Breast epithelium (tissue), 4 donors: ENCODE data around the gene SDF2. TPM values are rescaled to one million over a fixed set of nuclear protein-coding genes. Genes with fewer than 3 reads are reported as not detected.

Source experiments
- DNase-seq, 2 donors: peaks; one replicate each; pipeline ENCODE4 v3.0.0-alpha.2; 2019; ENCODE audit warnings: low spot score in 2 of 2
- H3K27ac ChIP-seq, 2 donors: fragments of 200-600 bp; sonication (generic) in 1 of 2; one replicate each; pipeline ENCODE4 v1.5.1; 2016 to 2019; ENCODE audit warnings: mild to moderate bottlenecking in 1 of 2
- H3K27me3 ChIP-seq, 2 donors: fragments of 200-600 bp; sonication (generic) in 1 of 2; one replicate each; pipeline versions ENCODE4 v1.5.1 to v1.6.0; 2017 to 2019; ENCODE audit warnings: control low read depth in 1 of 2, mild to moderate bottlenecking in 1 of 2
- H3K36me3 ChIP-seq: fragments of 200-600 bp; one replicate; pipeline ENCODE4 v1.5.1; 2019
- H3K4me1 ChIP-seq, 2 donors: fragments of 200-600 bp; sonication (generic); one replicate each; pipeline ENCODE4 v1.5.1; 2016 to 2019; ENCODE audit warnings: control low read depth in 1 of 2
- H3K4me3 ChIP-seq, 3 donors: fragments of 200-600 bp; sonication (generic); 1 replicate in 2 of 3; 2 replicates in 1 of 3; pipeline ENCODE4 v1.5.1; 2016 to 2019; ENCODE audit warnings: mild to moderate bottlenecking in 3 of 3, moderate library complexity in 2 of 3
- H3K9me3 ChIP-seq, 2 donors: fragments of 200-600 bp; sonication (generic) in 1 of 2; one replicate each; pipeline ENCODE4 v1.5.1; 2016 to 2019; ENCODE audit warnings: control low read depth in 1 of 2
- POLR2A ChIP-seq: fragments of 450-650 bp; IDR thresholded peaks from one replicate; pipeline ENCODE4 v1.6.1; 2016; ENCODE audit warnings: antibody characterized with exemption, mild to moderate bottlenecking, moderate library complexity
- POLR2AphosphoS5 ChIP-seq, 3 donors: sonication (generic); formaldehyde crosslinking; IDR thresholded peaks; one replicate each; pipeline ENCODE4 v1.6.1; 2017; ENCODE audit warnings: antibody characterized with exemption in 3 of 3
- intact Hi-C: fragments of 100-400 bp; cut with DNase I; formaldehyde crosslinking; loops from one replicate; pipeline ENCODE4 v1.15.1; 2023; ENCODE audit warnings: low total_unique reads
- total RNA-seq, 3 donors: library from RNA; depleted of rRNA; stranded (reverse); fragments of >200 nt; gene quantifications; one replicate each; pipeline ENCODE4 v1.1.0, GENCODE V29; 2016
- TF ChIP-seq, protein P1 (sequence below), 3 donors: fragments of 450-650 bp; IDR thresholded peaks; one replicate each; pipeline ENCODE4 v1.5.1; 2016 to 2017; ENCODE audit warnings: antibody characterized with exemption in 3 of 3, mild to moderate bottlenecking in 3 of 3, moderate library complexity in 3 of 3

Gene SDF2, protein sequence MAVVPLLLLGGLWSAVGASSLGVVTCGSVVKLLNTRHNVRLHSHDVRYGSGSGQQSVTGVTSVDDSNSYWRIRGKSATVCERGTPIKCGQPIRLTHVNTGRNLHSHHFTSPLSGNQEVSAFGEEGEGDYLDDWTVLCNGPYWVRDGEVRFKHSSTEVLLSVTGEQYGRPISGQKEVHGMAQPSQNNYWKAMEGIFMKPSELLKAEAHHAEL
- 10 to 100 TPM; 38.1 to 66.6 (median 54.1) TPM for total RNA-seq

DNA sequence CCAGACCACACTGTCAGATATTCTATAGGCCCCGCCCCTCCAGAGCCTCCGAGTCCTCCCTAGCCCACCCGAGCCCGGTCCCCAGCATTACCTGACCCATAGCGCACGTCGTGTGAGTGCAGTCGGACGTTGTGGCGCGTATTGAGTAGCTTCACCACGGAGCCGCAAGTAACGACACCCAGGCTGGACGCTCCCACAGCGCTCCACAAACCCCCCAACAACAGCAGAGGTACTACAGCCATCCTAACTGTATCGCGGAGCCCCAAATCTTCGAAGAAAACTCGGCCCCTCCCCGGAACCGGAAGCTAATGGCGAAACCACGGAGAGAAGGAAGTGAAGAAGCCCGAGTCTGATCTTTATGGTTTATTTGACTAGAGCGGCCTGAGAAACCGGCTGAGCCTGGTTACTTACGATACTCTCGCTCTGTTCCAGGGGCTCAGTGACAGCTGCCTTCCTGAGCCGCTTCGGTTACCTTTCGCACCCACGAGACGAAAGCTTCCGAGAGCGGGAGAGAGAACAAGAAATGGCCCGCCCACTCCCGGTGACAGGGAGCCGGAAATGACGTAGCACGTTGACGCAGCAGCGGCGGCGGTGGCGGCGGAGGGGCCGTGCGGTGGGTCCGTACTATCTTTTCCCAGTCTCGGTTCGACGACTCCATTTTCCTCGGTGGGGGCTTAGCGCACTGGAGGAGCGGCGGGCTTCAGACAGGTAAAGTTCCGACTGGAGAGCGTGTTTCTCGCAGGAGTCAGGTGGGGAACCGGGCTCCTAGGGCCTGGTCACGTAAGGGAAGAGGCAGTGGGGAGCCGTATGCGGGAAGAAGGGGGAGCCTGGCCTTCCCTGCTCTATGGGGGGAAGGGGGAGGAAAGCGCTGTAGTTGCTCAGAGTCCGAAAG lies at the start of gene SDF2, which contains the start of gene SUPT6H:
TSS of gene SDF2 (minus strand) at position 272 of the 892 bp plus-strand sequence. CDS start at position 242, 30 bp downstream.
TSS of gene SUPT6H (plus strand) at position 571 of the 892 bp plus-strand sequence. CDS start 11,197 bp downstream, outside the sequence.
- Histone ChIP-seq H3K9me3 (no peaks in the 10 kb centered on the region), H3K27me3 (no peaks in the 10 kb centered on the region), H3K27ac (peak within 1 kb of the TSS; percentile 97 to 99), H3K4me1 (peaks cover 0 to 15% of the 10 kb centered on the region in 2 donors), H3K36me3 (no peaks in the 10 kb centered on the region), H3K4me3 (peak within 1 kb of the TSS; percentile 80 to 87 (median 86))
- TF ChIP-seq, protein P1, sequence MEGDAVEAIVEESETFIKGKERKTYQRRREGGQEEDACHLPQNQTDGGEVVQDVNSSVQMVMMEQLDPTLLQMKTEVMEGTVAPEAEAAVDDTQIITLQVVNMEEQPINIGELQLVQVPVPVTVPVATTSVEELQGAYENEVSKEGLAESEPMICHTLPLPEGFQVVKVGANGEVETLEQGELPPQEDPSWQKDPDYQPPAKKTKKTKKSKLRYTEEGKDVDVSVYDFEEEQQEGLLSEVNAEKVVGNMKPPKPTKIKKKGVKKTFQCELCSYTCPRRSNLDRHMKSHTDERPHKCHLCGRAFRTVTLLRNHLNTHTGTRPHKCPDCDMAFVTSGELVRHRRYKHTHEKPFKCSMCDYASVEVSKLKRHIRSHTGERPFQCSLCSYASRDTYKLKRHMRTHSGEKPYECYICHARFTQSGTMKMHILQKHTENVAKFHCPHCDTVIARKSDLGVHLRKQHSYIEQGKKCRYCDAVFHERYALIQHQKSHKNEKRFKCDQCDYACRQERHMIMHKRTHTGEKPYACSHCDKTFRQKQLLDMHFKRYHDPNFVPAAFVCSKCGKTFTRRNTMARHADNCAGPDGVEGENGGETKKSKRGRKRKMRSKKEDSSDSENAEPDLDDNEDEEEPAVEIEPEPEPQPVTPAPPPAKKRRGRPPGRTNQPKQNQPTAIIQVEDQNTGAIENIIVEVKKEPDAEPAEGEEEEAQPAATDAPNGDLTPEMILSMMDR (IDR thresholded peaks at IDR 0.05): no peak
- TF ChIP-seq POLR2A (peak; percentile 90), POLR2AphosphoS5 (IDR thresholded peaks at IDR 0.05) (peak; percentile 93 to 100 (median 94))
- intact Hi-C loops: no loop called here
- DNase-seq: peak; percentile 85 to 91

DNA sequence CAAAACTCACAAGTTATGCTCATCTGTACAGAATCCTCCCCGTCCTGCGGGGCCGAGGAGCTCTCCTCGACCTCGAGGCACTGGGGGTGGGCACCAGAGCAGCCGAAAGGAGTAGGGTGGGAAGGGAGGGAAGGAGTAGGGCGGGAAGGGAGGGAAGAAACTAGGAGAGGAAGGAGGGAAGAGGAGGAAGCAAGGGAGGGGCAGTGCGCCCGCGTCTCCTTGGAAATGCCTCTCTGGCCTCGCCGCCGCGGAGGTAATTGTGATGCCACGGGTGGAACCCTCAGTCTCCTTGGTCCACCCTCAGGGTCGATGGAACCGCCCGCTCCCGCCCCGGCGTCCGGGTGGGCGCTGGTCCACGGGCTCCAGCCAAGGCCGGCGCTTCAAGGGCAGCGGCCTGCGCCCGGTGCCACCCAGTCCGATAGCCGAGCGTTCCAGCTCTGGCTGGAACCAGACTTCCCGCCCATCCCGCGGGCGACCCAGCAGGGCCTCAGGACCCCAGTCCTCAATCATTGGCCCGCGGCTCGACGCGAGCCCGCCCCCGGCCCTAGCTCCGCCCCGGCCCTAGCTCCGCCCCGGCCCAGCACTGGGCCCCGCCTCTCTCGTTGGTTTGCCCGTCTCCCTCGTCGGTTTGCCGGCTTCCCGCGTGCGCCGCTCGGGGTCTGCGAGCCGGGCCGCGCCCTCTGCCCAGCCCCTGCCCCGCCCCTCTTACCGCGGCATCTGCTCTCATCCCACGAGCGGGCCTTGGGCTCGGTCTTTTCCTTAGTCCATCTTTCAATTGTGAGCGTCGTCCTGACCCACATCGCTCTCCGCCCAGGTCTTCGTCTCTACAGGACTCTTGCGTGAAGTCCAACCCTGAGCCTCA lies 49.4 kb upstream of the SDF2 start:
- TF ChIP-seq, protein P1 (IDR thresholded peaks at IDR 0.05): no peak
- TF ChIP-seq POLR2AphosphoS5 (IDR thresholded peaks at IDR 0.05): peak; percentile 30 to 48 (median 40)
- Histone ChIP-seq H3K36me3 (no peaks in the 10 kb centered on the region), H3K4me1 (peaks cover 0 to 2% of the 10 kb centered on the region in 2 donors), H3K9me3 (no peaks in the 10 kb centered on the region), H3K4me3 (peak overlapping the region; percentile 61 to 77 (median 76)), H3K27me3 (no peaks in the 10 kb centered on the region), H3K27ac (peak overlapping the region; percentile 90 to 93)
- intact Hi-C loops: no loop called here
- peak; percentile 68 to 83 for DNase-seq

GRCh38 chr17:28707339-28707720 lies 45.6 kb upstream of the SDF2 start:
- no peak overlapping the region for H3K4me3 ChIP-seq
- H3K27me3 ChIP-seq: no peaks in the 10 kb centered on the region
- no peak for TF ChIP-seq POLR2A
- TF ChIP-seq POLR2AphosphoS5 (IDR thresholded peaks at IDR 0.05): no peak
- TF ChIP-seq, protein P1 (IDR thresholded peaks at IDR 0.05): no peak
- no peaks in the 10 kb centered on the region for H3K9me3 ChIP-seq
- H3K27ac ChIP-seq: no peak overlapping the region
- peaks cover 3% of the 10 kb centered on the region for H3K36me3 ChIP-seq
- intact Hi-C loops: no loop called here
- no peak for DNase-seq
- H3K4me1 ChIP-seq: no peaks in the 10 kb centered on the region

DNA sequence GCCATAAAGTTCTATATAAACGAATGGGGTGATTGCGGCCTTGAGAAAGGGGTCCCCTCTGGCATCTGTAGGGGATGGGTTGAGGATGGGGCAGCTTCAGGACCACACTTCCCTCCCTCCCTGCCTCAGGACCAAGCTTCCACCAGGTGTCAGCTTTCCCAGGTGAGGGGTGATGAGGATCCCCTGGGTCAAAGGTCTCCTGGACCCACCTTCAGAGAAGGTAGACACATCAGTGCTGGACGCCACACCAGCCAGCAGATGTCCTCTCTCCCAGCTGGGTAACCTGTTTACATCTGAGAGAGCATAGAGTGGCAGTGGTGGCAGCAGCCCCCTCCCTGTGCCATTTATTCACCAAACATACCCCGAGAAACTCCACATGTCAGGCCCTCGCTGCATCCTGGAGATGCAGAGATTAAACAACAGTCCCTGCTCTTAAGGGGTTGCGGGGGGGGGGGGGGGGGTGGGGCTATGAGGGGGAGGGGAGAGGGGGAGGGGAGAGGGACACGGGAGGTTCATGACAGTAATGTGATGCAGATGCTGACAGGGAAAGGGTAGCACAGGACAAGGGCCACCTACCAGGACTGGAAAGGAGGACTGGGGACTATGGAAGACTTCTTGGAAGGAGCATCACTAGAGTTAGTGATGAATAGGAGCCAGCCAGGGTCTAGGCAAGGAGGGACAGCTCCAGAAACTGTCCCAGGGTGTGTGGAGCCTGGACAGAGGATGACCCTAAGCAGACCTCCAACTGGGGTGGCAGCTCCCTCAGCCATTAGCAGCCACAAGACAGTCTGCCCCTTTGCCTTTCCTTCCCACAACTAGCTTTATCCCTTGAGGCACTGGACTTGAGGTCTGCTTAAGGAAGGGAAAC lies 45.0 kb upstream of the SDF2 start:
- H3K27ac ChIP-seq: no peak overlapping the region
- no peaks in the 10 kb centered on the region for H3K4me1 ChIP-seq
- H3K9me3 ChIP-seq: no peaks in the 10 kb centered on the region
- H3K36me3 ChIP-seq: peaks cover 6% of the 10 kb centered on the region
- H3K27me3 ChIP-seq: no peaks in the 10 kb centered on the region
- no peak for DNase-seq
- no peak overlapping the region for H3K4me3 ChIP-seq
- no peak for TF ChIP-seq POLR2AphosphoS5 (IDR thresholded peaks at IDR 0.05)
- TF ChIP-seq, protein P1 (IDR thresholded peaks at IDR 0.05): no peak
- no peak for TF ChIP-seq POLR2A
- intact Hi-C loops: no loop called here
